ENCODE results near the gene DLG2. TPM values are rescaled to one million over a fixed set of nuclear protein-coding genes. Genes with fewer than 3 reads are reported as not detected.

DLG2 gene
- total and polyA plus RNA-seq, 9 of the 15 experiments (the other 6 are each of a cell fraction or from before 2014, with no cell fraction given): 0.52 to 1.6 (median 0.95) TPM

GRCh38 chr11:85628771-85629341, 1.7 kb upstream of the DLG2 start (continued):
- TF ChIP-seq KAT7 (CRISPR knock-in tag; IDR thresholded peaks at IDR 0.05; ENCODE audit: borderline replicate concordance) (0 out of 2 replicates have a peak, but pooled peaks have one; percentile 15), HMGXB4 (CRISPR knock-in tag; IDR thresholded peaks at IDR 0.05) (no peak)

GRCh38 chr11:85627998-85628770, 1.0 kb upstream of the DLG2 start, which contains the start of gene TMEM126B:
Gene TMEM126B, plus strand, starts transcription at chr11:85628593. Its CDS starts 15 bp downstream, at chr11:85628608.
- Histone ChIP-seq H3K27me3 (ENCODE audit: control insufficient read depth in 2 of 2, insufficient read depth in 2 of 2, low read length in 2 of 2) (no peaks in the 10 kb centered on the region), H3K36me3 (ENCODE audit: control insufficient read depth, insufficient read depth, low read length) (peaks cover 27% of the 10 kb centered on the region), H3K4me2 (ENCODE audit: insufficient read depth, low read length) (peak within 1 kb of the TSS; percentile 95), H2AFZ (ENCODE audit: low read depth, low read length) (peak within 1 kb of the TSS; percentile 98), H3K4me3 (peak within 1 kb of the TSS; percentile 70), H3K79me2 (ENCODE audit: control insufficient read depth, insufficient read depth, low read length) (peaks cover 45% of the 10 kb centered on the region), H3K9me1 (ENCODE audit: control insufficient read depth, insufficient read depth, low read length) (no peaks in the 10 kb centered on the region), H3K9me3 (replicated peaks; ENCODE audit: control insufficient read depth, insufficient read depth, low read depth, low read length) (no peaks in the 10 kb centered on the region), H3K27ac (ENCODE audit: extremely low read depth, low read depth, low read length) (peak within 1 kb of the TSS; percentile 90), H3K4me1 (replicated peaks in 1 of 2; ENCODE audit: control insufficient read depth in 2 of 2, insufficient read depth in 2 of 2, low read length in 2 of 2) (peaks cover 5 to 6% of the 10 kb centered on the region in 2 experiments; a peak in 3 of 5 replicates), H4K20me1 (replicated peaks; ENCODE audit: control insufficient read depth, insufficient read depth, low read length) (no peaks in the 10 kb centered on the region), H3K9ac (ENCODE audit: insufficient read depth in 1 of 2, low read depth in 2 of 2, low read length in 2 of 2) (peak within 1 kb of the TSS; percentile 90 to 96)
- ATAC-seq: peak; percentile 99
- BruUV-seq (replicated peaks): no TSS peak
- ChIA-PET CTCF (ENCODE audit: low intra/inter-chr PET ratio) (no interaction called here), POLR2A (interaction anchor here (0.5 to 3.6 kb wide), 11 partner anchors 8 to 1343 kb away, joined by 3 to 26 read pairs (median 5); partner anchors contain the start of gene TMEM126A)
- intact Hi-C loops (cut with micrococcal nuclease) (loop anchor here (1.0 kb wide), 1 partner anchor 36 kb away; no protein-coding TSS in a partner anchor), in situ Hi-C loops (cut with MboI) (no loop called here)
- peak; percentile 89 to 98 (median 91) for DNase-seq (ENCODE audit: extremely low read depth in 1 of 4, low spot score in 3 of 4)
- 2% methylated on average over 37 of the region's 41 CpGs for WGBS (ENCODE audit: insufficient coverage, low coverage, missing lambda C conversion rate)
- FAIRE-seq: peak; percentile 93
- no peak for TF ChIP-seq CBFA2T3 (IDR thresholded peaks at IDR 0.05)
- peak in 1 of 2 experiments; percentile 45; a peak in 1 of 4 replicates for TF ChIP-seq SIN3A (IDR thresholded peaks at IDR 0.05; ENCODE audit: borderline replicate concordance in 2 of 2, control insufficient read depth in 1 of 2, low read depth in 2 of 2, low read length in 2 of 2)
- TF ChIP-seq MBD2 (IDR thresholded peaks at IDR 0.05; ENCODE audit: borderline replicate concordance, low read depth): peak; percentile 63
- peak; percentile 70 for TF ChIP-seq HCFC1 (IDR thresholded peaks at IDR 0.05; ENCODE audit: low read depth, low read length)
- peak; percentile 87 for TF ChIP-seq TAF1 (IDR thresholded peaks at IDR 0.05; ENCODE audit: control insufficient read depth, extremely low read depth, insufficient read depth, low read length, severe bottlenecking)
- peak; percentile 90 for TF ChIP-seq RAD51 (IDR thresholded peaks at IDR 0.05; ENCODE audit: borderline replicate concordance, low read depth)
- no peak for TF ChIP-seq MYNN (IDR thresholded peaks at IDR 0.05)
- TF ChIP-seq MYNN (CRISPR knock-in tag; IDR thresholded peaks at IDR 0.05): no peak
- TF ChIP-seq LCOR (CRISPR knock-in tag; IDR thresholded peaks at IDR 0.05): peak; percentile 78; the same call in 1 of the 2 replicates
- 0 out of 3 replicates have a peak, but pooled peaks of 1 of the 2 experiments have one; percentile 22 for TF ChIP-seq CBX3 (IDR thresholded peaks at IDR 0.05; ENCODE audit: borderline replicate concordance in 1 of 2, low read length in 2 of 2)
- peak; percentile 70 for TF ChIP-seq TAF7 (tag; IDR thresholded peaks at IDR 0.05)
- TF ChIP-seq E2F4 (CRISPR knock-in tag; IDR thresholded peaks at IDR 0.05; ENCODE audit: low read depth): peak; percentile 76; the same call in 1 of the 2 replicates
- peak; percentile 49; the same call in 1 of the 2 replicates for TF ChIP-seq EP300 (IDR thresholded peaks at IDR 0.05; ENCODE audit: low read length)
- 0 out of 2 replicates have a peak, but pooled peaks have one; percentile 16 for TF ChIP-seq ZNF41 (CRISPR knock-in tag; conservative IDR thresholded peaks at IDR 0.05)
- peak; percentile 24 for TF ChIP-seq NFYB (IDR thresholded peaks at IDR 0.05; ENCODE audit: extremely low read depth, insufficient read length)

Measured in K562 (cell line).